ENCODE results near the gene THBS2. TPM values are rescaled to one million over a fixed set of nuclear protein-coding genes. Genes with fewer than 3 reads are reported as not detected.

THBS2 gene
- total RNA-seq, 1 experiment from 2014 or later: 0.39 TPM

GRCh38 chr6:169184419-169184818 lies 69.2 kb downstream of the THBS2 start (continued):
- no peak for TF ChIP-seq REST (IDR thresholded peaks at IDR 0.05; ENCODE audit: low read depth)
- TF ChIP-seq ELF1 (IDR thresholded peaks at IDR 0.05; ENCODE audit: borderline replicate concordance, low read depth): no peak
- no peak for TF ChIP-seq ZNF274 (IDR thresholded peaks at IDR 0.05; ENCODE audit: low read depth, low read length)

- TF ChIP-seq CTCF (IDR thresholded peaks at IDR 0.05 in 2 of 3, conservative IDR thresholded peaks at IDR 0.05 in 1 of 3; ENCODE audit: borderline replicate concordance in 1 of 3, insufficient read depth in 1 of 3, low read depth in 2 of 3, low read length in 2 of 3): no peak
- TF ChIP-seq JUND (IDR thresholded peaks at IDR 0.05): no peak
- no peak for TF ChIP-seq ZFX (IDR thresholded peaks at IDR 0.05)
- no peak for TF ChIP-seq FOSL1 (IDR thresholded peaks at IDR 0.05; ENCODE audit: low read depth)
- TF ChIP-seq RAD21 (IDR thresholded peaks at IDR 0.05; ENCODE audit: low read depth): no peak
- TF ChIP-seq SP1 (IDR thresholded peaks at IDR 0.05; ENCODE audit: low read depth): no peak
- no peak for TF ChIP-seq ZNF274 (IDR thresholded peaks at IDR 0.05; ENCODE audit: low read depth, low read length)
- TF ChIP-seq SIN3A (IDR thresholded peaks at IDR 0.05; ENCODE audit: low read depth): no peak
- no peak for TF ChIP-seq SRF (IDR thresholded peaks at IDR 0.05; ENCODE audit: low read depth)
- TF ChIP-seq EGR1 (IDR thresholded peaks at IDR 0.05; ENCODE audit: low read depth): no peak
- no peak for TF ChIP-seq ZBTB33 (IDR thresholded peaks at IDR 0.05; ENCODE audit: extremely low read depth, insufficient replicate concordance, low read length)
- TF ChIP-seq POLR2A (IDR thresholded peaks at IDR 0.05; ENCODE audit: borderline replicate concordance, extremely low read depth, insufficient read depth, insufficient read length): no peak
- no peak for TF ChIP-seq POLR2AphosphoS5 (IDR thresholded peaks at IDR 0.05; ENCODE audit: low read depth, low read length)
- no peak for TF ChIP-seq EZH2phosphoT487 (IDR thresholded peaks at IDR 0.05; ENCODE audit: borderline replicate concordance)
- no peak for TF ChIP-seq YY1 (IDR thresholded peaks at IDR 0.05; ENCODE audit: extremely low read depth, insufficient replicate concordance, low read depth, low read length)
- no TSS peak for BruUV-seq (replicated peaks)
- H3K9me3 ChIP-seq (ENCODE audit: control insufficient read depth in 1 of 2, insufficient read depth in 1 of 2, low read depth in 1 of 2, low read length in 2 of 2): no peaks in the 10 kb centered on the region
- H3K36me3 ChIP-seq (ENCODE audit: control insufficient read depth in 1 of 2, insufficient read depth in 2 of 2, low read length in 2 of 2): no peaks in the 10 kb centered on the region
- no peak overlapping the region for H3K9ac ChIP-seq (ENCODE audit: low read length)
- no peaks in the 10 kb centered on the region for H3K79me2 ChIP-seq (ENCODE audit: insufficient read depth, low read length)
- ATAC-seq (no peak), DNase-seq (ENCODE audit: low read depth, low spot score) (no peak)
- no peak overlapping the region for H3K27ac ChIP-seq (ENCODE audit: low read depth, low read length)
- H4K20me1 ChIP-seq (ENCODE audit: insufficient read depth): no peaks in the 10 kb centered on the region
- no peak overlapping the region for H3K4me3 ChIP-seq (replicated peaks in 1 of 2; ENCODE audit: low read depth in 1 of 2, low read length in 2 of 2)
- H3K4me2 ChIP-seq (ENCODE audit: low read length): no peak overlapping the region
- no peak overlapping the region for H2AFZ ChIP-seq (ENCODE audit: low read depth, low read length, poor library complexity, severe bottlenecking)
- CTCF ChIA-PET: no interaction called here
- no peaks in the 10 kb centered on the region for H3K9me2 ChIP-seq (ENCODE audit: insufficient read depth)
- RAD21 ChIA-PET (ENCODE audit: low non-redundant PET in 1 of 2, low total read pairs in 2 of 2, uncharacterized antibody in 2 of 2, unreplicated experiment in 2 of 2): no interaction called here
- H3K27me3 ChIP-seq (ENCODE audit: insufficient read depth, low read length): no peaks in the 10 kb centered on the region
- POLR2A ChIA-PET: no interaction called here
- intact Hi-C loops (cut with micrococcal nuclease): no loop called here
- peaks cover 0 to 1% of the 10 kb centered on the region in 2 experiments; a peak in 1 of 4 replicates for H3K4me1 ChIP-seq (ENCODE audit: control insufficient read depth in 1 of 2, insufficient read depth in 2 of 2, low read length in 2 of 2)
These were observed 70.4 kb downstream of the THBS2 start for GRCh38 chr6:169183233-169183632.

Measured in HCT116 (cell line).